ENCODE measurements around the gene YPEL3. TPM values are rescaled to one million over a fixed set of nuclear protein-coding genes. Genes with fewer than 3 reads are reported as not detected.

YPEL3 gene
- total and polyA plus RNA-seq, 2 of the 8 experiments (the other 6 are each of a cell fraction or from before 2014, with no cell fraction given): 40.3 to 53.3 TPM

DNA sequence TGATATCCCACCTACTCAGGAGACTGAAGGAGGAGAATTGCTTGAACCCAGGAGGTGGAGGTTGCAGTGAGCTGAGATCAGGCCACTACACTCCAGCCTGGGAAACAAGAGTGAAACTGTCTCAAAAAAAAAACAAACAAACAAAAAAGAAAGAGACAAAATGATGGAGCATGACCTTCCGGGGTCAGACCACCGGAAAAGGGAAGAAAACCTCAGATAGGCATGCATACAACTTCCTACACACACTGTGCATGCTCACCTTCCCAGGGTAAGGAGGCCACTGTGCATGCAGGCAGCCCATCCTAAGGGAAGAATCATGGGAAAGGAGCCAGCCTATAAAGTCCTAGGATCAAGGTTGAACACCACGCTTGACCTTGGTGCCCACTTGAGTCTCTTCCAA is 36.6 kb upstream of the YPEL3 start:
- H4K91ac ChIP-seq (replicated peaks; ENCODE audit: insufficient read length, low read length): no peak overlapping the region
- no peak overlapping the region for H3K4me2 ChIP-seq (ENCODE audit: insufficient read depth in 1 of 2, low read depth in 2 of 2, low read length in 2 of 2)
- POLR2A ChIA-PET (ENCODE audit: partially characterized antibody): interaction anchor here (0.7 kb wide), 1 partner anchor 10 kb away, joined by 3 read pairs; no protein-coding TSS in a partner anchor
- no peak overlapping the region for H2BK12ac ChIP-seq (ENCODE audit: low read depth, low read length)
- H4K8ac ChIP-seq (ENCODE audit: extremely low read depth, insufficient read depth, low read length): no peak overlapping the region
- no peaks in the 10 kb centered on the region for H3K79me2 ChIP-seq (ENCODE audit: control insufficient read depth in 1 of 2, insufficient read depth in 2 of 2, low read length in 2 of 2)
- 84% methylated on average over 3 of the region's 3 CpGs; no CpG with 5 or more reads in 1 of the 2 experiments for WGBS, 2 experiments (ENCODE audit: extremely low coverage in 1 of 2, insufficient coverage in 1 of 2, insufficient read length in 1 of 2, insufficient replicate concordance in 2 of 2, low coverage in 1 of 2, low lambda C conversion rate in 2 of 2, missing lambda C conversion rate in 1 of 2)
- no peak overlapping the region for H2BK15ac ChIP-seq (ENCODE audit: low read length)
- H2BK20ac ChIP-seq (ENCODE audit: low read length): no peak overlapping the region
- H3K9me3 ChIP-seq (ENCODE audit: insufficient read depth in 2 of 2, low read depth in 1 of 2, low read length in 1 of 2): no peaks in the 10 kb centered on the region
- no peak overlapping the region for H2AFZ ChIP-seq (ENCODE audit: low read length)
- no peak overlapping the region for H3K14ac ChIP-seq (ENCODE audit: insufficient read length)
- FAIRE-seq: no peak
- no peak overlapping the region for H4K5ac ChIP-seq (ENCODE audit: insufficient read length, low read depth, low read length)
- H2AK5ac ChIP-seq (ENCODE audit: low read depth, low read length): no peak overlapping the region
- no peak overlapping the region for H3K4me3 ChIP-seq (ENCODE audit: extremely low read depth in 1 of 4, insufficient read depth in 2 of 4, low read depth in 3 of 4, low read length in 4 of 4)
- no peak overlapping the region for H3K4ac ChIP-seq (replicated peaks; ENCODE audit: insufficient read length, low read depth, low read length)
- CTCF ChIA-PET (ENCODE audit: partially characterized antibody): no interaction called here
- H3K18ac ChIP-seq (ENCODE audit: extremely low read depth, low read length): no peak overlapping the region
- no peak overlapping the region for H2BK5ac ChIP-seq (ENCODE audit: low read depth, low read length)
- no peak overlapping the region for H2BK120ac ChIP-seq (replicated peaks; ENCODE audit: low read depth, low read length)
- no peaks in the 10 kb centered on the region; a peak in 2 of 7 replicates for H3K27me3 ChIP-seq (replicated peaks in 1 of 4; ENCODE audit: control insufficient read depth in 3 of 4, extremely low read depth in 1 of 4, insufficient read depth in 3 of 4, low read length in 3 of 4)
- H3K23ac ChIP-seq (ENCODE audit: insufficient read length): no peak overlapping the region
- H3K56ac ChIP-seq (replicated peaks; ENCODE audit: insufficient read length, low read depth, low read length): no peak overlapping the region
- no peaks in the 10 kb centered on the region for H3K36me3 ChIP-seq (ENCODE audit: control insufficient read depth in 2 of 4, insufficient read depth in 4 of 4, low read length in 3 of 4)
- no peak overlapping the region for H3K27ac ChIP-seq (ENCODE audit: low read depth, low read length)
- H3K23me2 ChIP-seq (ENCODE audit: low read depth, low read length): no peaks in the 10 kb centered on the region
- H3K4me1 ChIP-seq (replicated peaks in 1 of 4; ENCODE audit: control insufficient read depth in 3 of 4, insufficient read depth in 4 of 4, low read length in 3 of 4): no peaks in the 10 kb centered on the region
- no peak for DNase-seq (ENCODE audit: low read depth in 1 of 2, low spot score in 2 of 2)
- H3K79me1 ChIP-seq (ENCODE audit: low read depth, low read length): no peaks in the 10 kb centered on the region
- no peaks in the 10 kb centered on the region for H4K20me1 ChIP-seq (replicated peaks in 1 of 2; ENCODE audit: control insufficient read depth in 1 of 2, insufficient read depth in 2 of 2, low read length in 2 of 2)
- H3K9ac ChIP-seq (replicated peaks in 1 of 4; ENCODE audit: extremely low read depth in 1 of 4, low read depth in 3 of 4, low read length in 3 of 4): no peak overlapping the region
- TF ChIP-seq KDM4A (IDR thresholded peaks at IDR 0.05; ENCODE audit: low read depth, low read length, severe bottlenecking) (no peak), SP1 (IDR thresholded peaks at IDR 0.05; ENCODE audit: low read depth, low read length) (no peak), TCF12 (IDR thresholded peaks at IDR 0.05; ENCODE audit: low read depth, low read length) (no peak), TEAD4 (IDR thresholded peaks at IDR 0.05; ENCODE audit: low read depth, low read length) (no peak), ASH2L (IDR thresholded peaks at IDR 0.05; ENCODE audit: low read length) (no peak), EP300 (IDR thresholded peaks at IDR 0.05; ENCODE audit: borderline replicate concordance in 1 of 2, low read depth in 2 of 2, low read length in 2 of 2) (no peak), YY1 (IDR thresholded peaks at IDR 0.05; ENCODE audit: low read depth, low read length) (no peak)
- TF ChIP-seq, protein P1, sequence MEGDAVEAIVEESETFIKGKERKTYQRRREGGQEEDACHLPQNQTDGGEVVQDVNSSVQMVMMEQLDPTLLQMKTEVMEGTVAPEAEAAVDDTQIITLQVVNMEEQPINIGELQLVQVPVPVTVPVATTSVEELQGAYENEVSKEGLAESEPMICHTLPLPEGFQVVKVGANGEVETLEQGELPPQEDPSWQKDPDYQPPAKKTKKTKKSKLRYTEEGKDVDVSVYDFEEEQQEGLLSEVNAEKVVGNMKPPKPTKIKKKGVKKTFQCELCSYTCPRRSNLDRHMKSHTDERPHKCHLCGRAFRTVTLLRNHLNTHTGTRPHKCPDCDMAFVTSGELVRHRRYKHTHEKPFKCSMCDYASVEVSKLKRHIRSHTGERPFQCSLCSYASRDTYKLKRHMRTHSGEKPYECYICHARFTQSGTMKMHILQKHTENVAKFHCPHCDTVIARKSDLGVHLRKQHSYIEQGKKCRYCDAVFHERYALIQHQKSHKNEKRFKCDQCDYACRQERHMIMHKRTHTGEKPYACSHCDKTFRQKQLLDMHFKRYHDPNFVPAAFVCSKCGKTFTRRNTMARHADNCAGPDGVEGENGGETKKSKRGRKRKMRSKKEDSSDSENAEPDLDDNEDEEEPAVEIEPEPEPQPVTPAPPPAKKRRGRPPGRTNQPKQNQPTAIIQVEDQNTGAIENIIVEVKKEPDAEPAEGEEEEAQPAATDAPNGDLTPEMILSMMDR (IDR thresholded peaks at IDR 0.05; ENCODE audit: control extremely low read depth in 1 of 3, insufficient read depth in 1 of 3, low read depth in 1 of 3, low read length in 3 of 3): no peak
- TF ChIP-seq, protein P2, sequence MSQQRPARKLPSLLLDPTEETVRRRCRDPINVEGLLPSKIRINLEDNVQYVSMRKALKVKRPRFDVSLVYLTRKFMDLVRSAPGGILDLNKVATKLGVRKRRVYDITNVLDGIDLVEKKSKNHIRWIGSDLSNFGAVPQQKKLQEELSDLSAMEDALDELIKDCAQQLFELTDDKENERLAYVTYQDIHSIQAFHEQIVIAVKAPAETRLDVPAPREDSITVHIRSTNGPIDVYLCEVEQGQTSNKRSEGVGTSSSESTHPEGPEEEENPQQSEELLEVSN (IDR thresholded peaks at IDR 0.05): no peak
- TF ChIP-seq, protein P3, sequence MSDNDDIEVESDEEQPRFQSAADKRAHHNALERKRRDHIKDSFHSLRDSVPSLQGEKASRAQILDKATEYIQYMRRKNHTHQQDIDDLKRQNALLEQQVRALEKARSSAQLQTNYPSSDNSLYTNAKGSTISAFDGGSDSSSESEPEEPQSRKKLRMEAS (IDR thresholded peaks at IDR 0.05): no peak
